ENCODE results near the gene EIF2S2. TPM values are rescaled to one million over a fixed set of nuclear protein-coding genes. Genes with fewer than 3 reads are reported as not detected.
"Not testable (repeated sequence)": the region's sequence is repeated elsewhere in the genome, so short reads cannot be mapped to it uniquely, and the experiment has no call there.

EIF2S2 gene, protein sequence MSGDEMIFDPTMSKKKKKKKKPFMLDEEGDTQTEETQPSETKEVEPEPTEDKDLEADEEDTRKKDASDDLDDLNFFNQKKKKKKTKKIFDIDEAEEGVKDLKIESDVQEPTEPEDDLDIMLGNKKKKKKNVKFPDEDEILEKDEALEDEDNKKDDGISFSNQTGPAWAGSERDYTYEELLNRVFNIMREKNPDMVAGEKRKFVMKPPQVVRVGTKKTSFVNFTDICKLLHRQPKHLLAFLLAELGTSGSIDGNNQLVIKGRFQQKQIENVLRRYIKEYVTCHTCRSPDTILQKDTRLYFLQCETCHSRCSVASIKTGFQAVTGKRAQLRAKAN
- total RNA-seq: 41.1 TPM
- long read RNA-seq, transcript EIF2S2-201 (9 exons, 2,656 nt): major isoform, 72 of 129 reads
- long read RNA-seq, partial matches to known transcripts: 46 of 129 reads
- long read RNA-seq, other reads (novel, unspliced or antisense): 11 of 129 reads

GRCh38 chr20:34111702-34112599 lies at the start of gene EIF2S2:
Gene EIF2S2, minus strand, starts transcription at chr20:34112243. Its CDS starts 133 bp downstream, at chr20:34112110.
- DNase-seq: peak; percentile 98
- ATAC-seq: peak; percentile 97
- intact Hi-C loops (cut with micrococcal nuclease): no loop called here

GRCh38 chr20:34157697-34158096 lies 45.7 kb upstream of the EIF2S2 start:
- ATAC-seq; DNase-seq; intact Hi-C loops (cut with micrococcal nuclease): not testable (repeated sequence)

DNA sequence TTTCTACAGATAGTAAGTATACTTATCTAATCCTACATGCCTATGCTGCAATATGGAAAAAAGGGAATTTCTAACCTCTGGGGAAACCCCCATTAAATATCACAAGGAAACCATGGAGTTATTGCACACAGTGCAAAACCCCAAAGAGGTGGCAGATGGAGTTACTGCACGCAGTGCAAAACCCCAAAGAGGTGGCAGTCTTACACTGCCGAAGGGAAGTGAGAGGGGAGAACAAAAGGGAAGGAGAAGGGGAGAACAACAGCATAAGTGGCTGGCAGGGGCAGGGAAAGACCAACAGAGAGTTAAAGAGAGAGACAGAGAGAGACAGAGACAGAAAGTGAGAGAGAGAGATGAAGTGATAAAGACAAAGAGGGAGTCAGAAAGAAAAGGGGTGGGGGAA lies 43.8 kb upstream of the EIF2S2 start:
- DNase-seq (no peak), ATAC-seq (no peak)
- intact Hi-C loops (cut with micrococcal nuclease): no loop called here

- intact Hi-C loops (cut with micrococcal nuclease); ATAC-seq; DNase-seq: not testable (repeated sequence)
Measured at GRCh38 chr20:34153169-34153568, 41.1 kb upstream of the EIF2S2 start.

- ATAC-seq; DNase-seq; intact Hi-C loops (cut with micrococcal nuclease): not testable (repeated sequence)
Measured at GRCh38 chr20:34152073-34152472, 40.0 kb upstream of the EIF2S2 start.

- DNase-seq (no peak), ATAC-seq (no peak)
- intact Hi-C loops (cut with micrococcal nuclease): no loop called here
Measured at GRCh38 chr20:34150306-34151000, 38.4 kb upstream of the EIF2S2 start.

- intact Hi-C loops (cut with micrococcal nuclease): no loop called here
- DNase-seq (no peak), ATAC-seq (no peak)
Measured at GRCh38 chr20:34145280-34145819, 33.3 kb upstream of the EIF2S2 start.

DNA sequence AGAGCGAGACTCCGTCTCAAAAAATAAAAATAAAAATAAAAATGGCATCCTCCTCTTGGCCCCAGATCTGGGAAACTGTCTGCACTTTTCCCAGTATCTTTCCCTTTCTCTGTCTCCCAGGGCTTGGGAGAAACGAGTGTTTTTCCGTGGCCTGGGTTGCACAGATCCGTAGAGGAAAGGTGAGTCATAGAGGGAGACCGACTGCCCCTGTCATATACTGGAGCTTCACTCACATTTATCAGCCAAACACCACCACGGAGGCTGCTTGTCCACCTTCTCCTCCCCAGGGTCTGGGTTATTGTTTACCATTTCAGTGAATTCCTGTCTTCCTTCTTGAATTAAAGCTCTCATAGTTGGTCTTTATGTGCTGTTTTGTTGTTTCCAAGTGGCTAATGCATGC lies 31.9 kb upstream of the EIF2S2 start:
- ATAC-seq (no peak), DNase-seq (no peak)
- intact Hi-C loops (cut with micrococcal nuclease): no loop called here

DNA sequence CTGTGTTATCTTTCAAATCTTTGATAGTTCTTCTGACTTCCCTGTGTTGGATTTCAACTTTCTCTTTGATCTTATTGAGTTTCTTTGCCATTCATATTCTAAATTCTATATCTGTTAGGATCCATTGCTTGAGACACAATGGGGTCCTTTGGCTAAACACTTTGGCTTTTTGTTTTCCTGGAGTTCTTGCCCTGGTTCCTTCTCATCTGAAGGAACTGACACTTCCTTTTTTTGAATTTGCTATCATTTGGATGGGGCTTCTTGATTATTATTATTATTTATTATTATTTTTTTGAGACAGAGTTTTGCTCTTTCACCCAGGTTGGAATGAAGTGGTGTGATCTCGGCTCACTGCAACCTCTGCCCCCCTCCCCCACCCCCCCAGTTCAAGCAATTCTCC lies 30.1 kb upstream of the EIF2S2 start:
- DNase-seq (no peak), ATAC-seq (no peak)
- intact Hi-C loops (cut with micrococcal nuclease): no loop called here

DNA sequence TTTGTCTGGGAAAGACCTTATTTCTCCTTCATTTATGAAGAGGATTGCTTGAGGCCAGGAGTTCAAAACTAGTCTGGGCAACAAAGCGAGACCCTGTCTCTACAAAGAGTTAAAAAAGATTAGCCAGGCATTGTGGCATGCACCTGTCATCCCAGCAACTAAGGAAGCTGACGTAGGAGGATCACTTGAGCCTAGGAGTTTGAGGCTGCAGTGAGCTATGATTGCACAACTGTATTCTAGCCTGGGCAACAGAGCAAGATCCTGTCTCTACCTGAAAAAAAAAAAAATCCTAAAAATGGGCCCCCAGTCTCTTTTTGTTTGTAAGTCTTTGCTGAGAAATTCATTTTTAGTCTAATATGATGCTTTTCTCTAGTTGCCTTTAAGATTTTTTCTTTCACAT lies 29.2 kb upstream of the EIF2S2 start:
- ATAC-seq: no peak
- intact Hi-C loops (cut with micrococcal nuclease): no loop called here
- DNase-seq: no peak

DNA sequence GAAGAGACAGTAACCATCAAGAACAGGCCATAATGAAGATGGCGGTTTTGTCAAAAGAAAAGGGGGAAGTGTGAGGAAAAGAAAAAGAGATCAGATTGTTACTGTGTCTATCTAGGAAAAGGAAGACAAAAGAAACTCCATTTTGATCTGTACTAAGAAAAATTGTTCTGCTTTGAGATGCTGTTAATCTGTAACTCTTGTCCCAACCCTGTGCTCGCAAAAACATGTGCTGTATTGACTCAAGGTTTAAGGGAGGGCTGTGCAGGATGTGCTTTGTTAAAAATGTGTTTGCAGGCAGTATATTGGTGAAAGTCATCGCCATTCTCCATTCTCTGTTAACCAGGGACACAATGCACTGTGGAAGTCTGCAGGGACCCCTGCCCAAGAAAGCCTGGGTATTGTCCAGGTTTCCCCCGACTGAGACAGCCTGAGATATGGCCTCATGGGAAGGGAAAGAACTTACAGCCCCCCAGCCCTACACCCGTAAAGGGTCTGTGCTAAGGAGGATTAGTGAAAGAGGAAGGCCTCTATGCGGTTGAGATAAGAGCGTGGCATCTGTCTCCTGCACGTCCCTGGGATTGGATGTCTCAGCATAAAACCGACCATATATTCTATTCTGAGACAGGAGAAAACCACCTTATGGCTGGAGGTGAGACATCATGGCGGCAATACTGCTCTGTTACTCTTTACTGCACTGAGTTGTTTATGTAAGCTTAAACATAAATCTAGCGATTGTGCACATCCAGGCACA lies 23.7 kb upstream of the EIF2S2 start:
- intact Hi-C loops (cut with micrococcal nuclease); ATAC-seq: not testable (repeated sequence)

DNA sequence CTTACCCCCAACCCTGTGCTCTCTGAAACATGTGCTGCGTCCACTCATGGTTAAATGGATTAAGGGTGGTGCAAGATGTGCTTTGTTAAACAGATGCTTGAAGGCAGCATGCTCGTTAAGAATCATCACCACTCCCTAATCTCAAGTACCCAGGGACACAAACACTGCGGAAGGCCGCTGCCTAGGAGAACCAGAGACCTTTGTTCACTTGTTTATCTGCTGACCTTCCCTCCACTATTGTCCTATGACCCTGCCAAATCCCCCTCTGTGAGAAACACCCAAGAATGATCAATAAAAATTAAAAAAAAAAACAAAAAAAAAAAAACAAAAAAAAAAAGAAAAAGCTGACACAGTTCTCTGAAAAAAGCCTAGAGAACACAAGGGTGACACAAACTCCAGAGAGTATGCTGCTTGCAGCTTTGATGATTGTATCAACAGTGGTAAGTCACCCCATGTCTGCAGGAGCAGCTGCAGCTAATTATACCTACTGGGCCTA lies 21.4 kb upstream of the EIF2S2 start:
- ATAC-seq; intact Hi-C loops (cut with micrococcal nuclease); DNase-seq: not testable (repeated sequence)

More for the DNA sequence above, 23.7 kb upstream of the EIF2S2 start:
- DNase-seq: not testable (repeated sequence)

DNA sequence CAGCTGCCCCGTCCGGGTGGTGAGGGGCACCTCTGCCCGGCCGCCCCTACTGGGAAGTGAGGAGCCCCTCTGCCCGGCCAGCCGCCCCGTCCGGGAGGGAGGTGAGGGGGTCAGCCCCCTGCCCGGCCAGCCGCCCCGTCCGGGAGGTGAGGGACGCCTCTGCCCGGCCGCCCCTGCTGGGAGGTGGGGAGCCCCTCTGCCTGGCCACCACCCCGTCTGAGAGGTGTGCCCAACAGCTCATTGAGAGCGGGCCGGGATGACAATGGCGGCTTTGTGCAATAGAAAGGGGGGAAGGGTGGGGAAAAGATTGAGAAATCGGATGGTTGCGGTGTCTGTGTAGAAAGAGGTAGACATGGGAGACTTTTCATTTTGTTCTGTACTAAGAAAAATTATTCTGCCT lies 20.9 kb upstream of the EIF2S2 start:
- intact Hi-C loops (cut with micrococcal nuclease); ATAC-seq; DNase-seq: not testable (repeated sequence)

DNA sequence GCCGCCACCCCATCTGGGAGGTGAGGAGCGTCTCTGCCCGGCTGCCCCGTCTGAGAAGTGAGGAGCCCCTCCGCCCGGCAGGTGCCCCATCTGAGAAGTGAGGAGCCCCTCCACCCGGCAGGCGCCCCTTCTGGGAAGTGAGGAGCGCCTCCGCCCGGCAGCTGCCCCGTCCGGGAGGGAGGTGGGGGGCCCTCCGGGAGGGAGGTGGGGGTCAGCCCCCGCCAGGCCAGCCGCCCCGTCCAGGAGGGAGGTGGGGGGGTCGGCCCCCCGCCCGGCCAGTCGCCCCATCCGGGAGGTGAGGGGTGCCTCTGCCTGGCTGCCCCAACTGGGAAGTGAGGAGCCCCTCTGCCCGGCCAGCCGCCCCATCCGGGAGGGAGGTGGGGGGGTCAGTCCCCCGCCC lies 20.4 kb upstream of the EIF2S2 start:
- ATAC-seq; DNase-seq; intact Hi-C loops (cut with micrococcal nuclease): not testable (repeated sequence)

DNA sequence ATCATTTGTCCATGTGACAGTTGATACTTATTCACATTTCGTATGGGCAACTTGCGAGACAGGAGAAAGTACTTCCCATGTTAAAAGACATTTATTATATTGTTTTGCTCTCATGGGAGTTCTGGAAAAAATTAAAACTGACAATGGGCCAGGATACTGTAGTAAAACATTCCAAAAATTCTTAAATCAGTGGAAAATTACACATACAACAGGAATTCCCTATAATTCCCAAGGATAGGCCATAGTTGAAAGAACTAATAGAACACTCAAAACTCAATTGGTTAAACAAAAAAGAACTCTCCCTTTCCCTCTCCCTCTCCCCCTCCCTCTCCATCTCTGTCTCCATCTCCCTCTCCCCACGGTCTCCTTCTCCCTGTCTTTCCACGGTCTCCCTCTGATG lies 19.4 kb upstream of the EIF2S2 start:
- DNase-seq (no peak), ATAC-seq (no peak)
- intact Hi-C loops (cut with micrococcal nuclease): no loop called here

DNA sequence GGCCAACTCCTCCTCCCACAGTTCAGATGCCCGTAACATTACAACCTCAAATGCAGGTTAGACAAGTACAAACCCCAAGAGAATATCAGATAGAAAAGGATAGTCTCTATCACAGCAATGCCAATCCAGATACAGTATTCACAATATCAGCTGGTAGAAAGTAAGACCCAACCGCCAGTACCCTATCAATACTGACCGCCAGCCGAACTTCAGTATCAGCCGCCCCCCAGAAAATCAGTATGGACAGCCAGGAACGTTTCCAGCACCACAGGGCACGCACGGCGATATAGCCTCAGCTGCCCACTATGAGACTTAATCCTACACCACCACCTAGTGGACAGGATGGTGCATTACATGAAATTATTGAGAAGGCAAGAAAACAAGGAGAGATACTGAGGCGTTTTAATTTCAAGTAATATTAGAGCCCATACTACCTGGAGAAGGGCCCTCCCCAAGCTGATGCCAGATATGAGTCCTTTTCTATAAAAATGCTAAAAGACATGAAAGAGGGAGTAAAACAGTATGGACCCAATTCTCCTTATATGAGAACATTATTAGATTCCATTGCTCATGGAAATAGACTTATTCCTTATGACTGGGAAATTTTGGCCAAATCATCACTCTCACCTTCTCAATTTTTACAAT lies 17.6 kb upstream of the EIF2S2 start:
- ATAC-seq (peak; percentile 83), DNase-seq (peak; percentile 61)
- intact Hi-C loops (cut with micrococcal nuclease): loop anchor here (5.0 kb wide), 1 partner anchor 47 kb away; no protein-coding TSS in a partner anchor

- DNase-seq: no peak
- ATAC-seq: no peak
- intact Hi-C loops (cut with micrococcal nuclease): loop anchor here (5.0 kb wide), 1 partner anchor 45 kb away; no protein-coding TSS in a partner anchor
Measured at GRCh38 chr20:34127792-34128191, 15.7 kb upstream of the EIF2S2 start.
